Measurements from ENCODE around the gene SP5. TPM values are rescaled to one million over a fixed set of nuclear protein-coding genes. Genes with fewer than 3 reads are reported as not detected.

The SP5 gene
- total and polyA plus RNA-seq, 10 of the 15 experiments (the other 5 are each of a cell fraction or from before 2014, with no cell fraction given) = not detected

- no peak; the same call in 1 of the 2 replicates for TF ChIP-seq CHD2 (IDR thresholded peaks at IDR 0.05; ENCODE audit: borderline replicate concordance, low read depth, low read length)
- TF ChIP-seq HCFC1 (IDR thresholded peaks at IDR 0.05; ENCODE audit: low read length) = no peak
- no peak for TF ChIP-seq SP1 (IDR thresholded peaks at IDR 0.05; ENCODE audit: low read depth, low read length)
- TF ChIP-seq YBX1 (IDR thresholded peaks at IDR 0.05) = no peak
- TF ChIP-seq E2F8 (IDR thresholded peaks at IDR 0.05; ENCODE audit: low read depth, partially characterized antibody) = no peak
- no peak for TF ChIP-seq POLR2A (IDR thresholded peaks at IDR 0.05; ENCODE audit: low read depth, low read length)
- TF ChIP-seq STAT3 (IDR thresholded peaks at IDR 0.05; ENCODE audit: low read depth, low read length) = no peak
- TF ChIP-seq HSF1 (IDR thresholded peaks at IDR 0.05; ENCODE audit: low read depth, low read length) = no peak
- peak; percentile 73 for TF ChIP-seq ATF7 (IDR thresholded peaks at IDR 0.05; ENCODE audit: low read depth)
- TF ChIP-seq PRDM15 (CRISPR knock-in tag; IDR thresholded peaks at IDR 0.05) = no peak
- TF ChIP-seq BCL11A (IDR thresholded peaks at IDR 0.05; ENCODE audit: low read depth, low read length) = no peak
- TF ChIP-seq IRF3 (IDR thresholded peaks at IDR 0.05) = no peak
- no peak for TF ChIP-seq CHD4 (IDR thresholded peaks at IDR 0.05)
- TF ChIP-seq ZBED1 (IDR thresholded peaks at IDR 0.05; ENCODE audit: borderline replicate concordance) = no peak
- TF ChIP-seq TCF12 (IDR thresholded peaks at IDR 0.05; ENCODE audit: low read depth, low read length) = no peak
- no peak for TF ChIP-seq FOS (IDR thresholded peaks at IDR 0.05; ENCODE audit: borderline replicate concordance, extremely low read depth, insufficient read length)
- no peak for TF ChIP-seq ZZZ3 (IDR thresholded peaks at IDR 0.05; ENCODE audit: control insufficient read depth, insufficient read length, low read depth)
- TF ChIP-seq IKZF2 (IDR thresholded peaks at IDR 0.05) = no peak; a peak in 2 of 4 replicates
- no peak for TF ChIP-seq TBL1XR1 (IDR thresholded peaks at IDR 0.05; ENCODE audit: low read depth, low read length)
- no peak for TF ChIP-seq ATF3 (IDR thresholded peaks at IDR 0.05; ENCODE audit: borderline replicate concordance, extremely low read depth, low read depth, low read length)
- no peak for TF ChIP-seq HDAC6 (IDR thresholded peaks at IDR 0.05; ENCODE audit: unreplicated experiment)
- TF ChIP-seq SMC3 (IDR thresholded peaks at IDR 0.05; ENCODE audit: borderline replicate concordance, low read length) = no peak
- no peak for TF ChIP-seq ZNF207 (IDR thresholded peaks at IDR 0.05; ENCODE audit: borderline replicate concordance)
Measured at GRCh38 chr2:170680172-170680941, 34.8 kb upstream of the SP5 start (continued).

Data from GM12878 (cell line).